ENCODE data around the gene SRSF8. TPM values are rescaled to one million over a fixed set of nuclear protein-coding genes. Genes with fewer than 3 reads are reported as not detected.

The SRSF8 gene
- total RNA-seq, 1 experiment from 2014 or later = 40.6 TPM

DNA sequence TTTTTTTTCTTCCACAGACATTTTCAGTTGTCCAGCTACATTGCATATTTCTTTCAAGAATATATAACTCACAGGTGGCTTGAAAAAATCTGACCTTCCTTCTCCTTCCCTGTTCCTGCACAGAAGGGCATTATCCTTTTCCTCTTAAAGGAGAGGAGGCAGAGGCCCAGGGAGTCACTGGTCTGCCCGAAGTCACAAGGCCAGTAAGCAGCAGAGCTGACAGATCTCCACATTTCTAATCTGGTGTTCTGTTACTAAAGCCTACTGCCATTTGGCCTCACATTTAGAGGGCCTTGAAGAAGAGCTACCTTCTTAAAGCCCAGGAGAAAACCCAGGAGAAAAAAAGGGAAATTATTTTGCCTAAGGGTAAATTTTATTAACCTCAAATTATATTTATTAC, 35.2 kb downstream of the SRSF8 start:
- ChIA-PET CTCF (no interaction called here), POLR2A (interaction anchor here (0.7 kb wide), 1 partner anchor 9 kb away, joined by 9 read pairs; no protein-coding TSS in a partner anchor)
- Histone ChIP-seq H3K4me3 (ENCODE audit: low read depth in 2 of 2, low read length in 2 of 2) (no peak overlapping the region), H3K36me3 (ENCODE audit: control insufficient read depth, insufficient read depth, low read length) (no peaks in the 10 kb centered on the region), H3K27me3 (ENCODE audit: control insufficient read depth, insufficient read depth, low read length) (no peaks in the 10 kb centered on the region), H3K27ac (ENCODE audit: low read length) (no peak overlapping the region), H3K4me1 (ENCODE audit: control insufficient read depth, insufficient read depth, low read length) (peaks cover 5% of the 10 kb centered on the region; the same call in 1 of the 2 replicates), H3K9me3 (ENCODE audit: control insufficient read depth, insufficient read depth, low read depth, low read length) (no peaks in the 10 kb centered on the region)
- DNase-seq (ENCODE audit: low read depth, low spot score) (no peak), ATAC-seq (no peak)
- BruUV-seq (replicated peaks) = no TSS peak
- no peak for TF ChIP-seq TCF7L2 (IDR thresholded peaks at IDR 0.05; ENCODE audit: low read depth, low read length)
- TF ChIP-seq SIN3A (IDR thresholded peaks at IDR 0.05; ENCODE audit: borderline replicate concordance, insufficient read depth, low read depth, low read length) = no peak
- TF ChIP-seq POLR2AphosphoS5 (IDR thresholded peaks at IDR 0.05; ENCODE audit: low read depth, low read length) = no peak
- TF ChIP-seq, protein P1, sequence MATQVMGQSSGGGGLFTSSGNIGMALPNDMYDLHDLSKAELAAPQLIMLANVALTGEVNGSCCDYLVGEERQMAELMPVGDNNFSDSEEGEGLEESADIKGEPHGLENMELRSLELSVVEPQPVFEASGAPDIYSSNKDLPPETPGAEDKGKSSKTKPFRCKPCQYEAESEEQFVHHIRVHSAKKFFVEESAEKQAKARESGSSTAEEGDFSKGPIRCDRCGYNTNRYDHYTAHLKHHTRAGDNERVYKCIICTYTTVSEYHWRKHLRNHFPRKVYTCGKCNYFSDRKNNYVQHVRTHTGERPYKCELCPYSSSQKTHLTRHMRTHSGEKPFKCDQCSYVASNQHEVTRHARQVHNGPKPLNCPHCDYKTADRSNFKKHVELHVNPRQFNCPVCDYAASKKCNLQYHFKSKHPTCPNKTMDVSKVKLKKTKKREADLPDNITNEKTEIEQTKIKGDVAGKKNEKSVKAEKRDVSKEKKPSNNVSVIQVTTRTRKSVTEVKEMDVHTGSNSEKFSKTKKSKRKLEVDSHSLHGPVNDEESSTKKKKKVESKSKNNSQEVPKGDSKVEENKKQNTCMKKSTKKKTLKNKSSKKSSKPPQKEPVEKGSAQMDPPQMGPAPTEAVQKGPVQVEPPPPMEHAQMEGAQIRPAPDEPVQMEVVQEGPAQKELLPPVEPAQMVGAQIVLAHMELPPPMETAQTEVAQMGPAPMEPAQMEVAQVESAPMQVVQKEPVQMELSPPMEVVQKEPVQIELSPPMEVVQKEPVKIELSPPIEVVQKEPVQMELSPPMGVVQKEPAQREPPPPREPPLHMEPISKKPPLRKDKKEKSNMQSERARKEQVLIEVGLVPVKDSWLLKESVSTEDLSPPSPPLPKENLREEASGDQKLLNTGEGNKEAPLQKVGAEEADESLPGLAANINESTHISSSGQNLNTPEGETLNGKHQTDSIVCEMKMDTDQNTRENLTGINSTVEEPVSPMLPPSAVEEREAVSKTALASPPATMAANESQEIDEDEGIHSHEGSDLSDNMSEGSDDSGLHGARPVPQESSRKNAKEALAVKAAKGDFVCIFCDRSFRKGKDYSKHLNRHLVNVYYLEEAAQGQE (IDR thresholded peaks at IDR 0.05; ENCODE audit: insufficient read depth in 1 of 2, low read depth in 2 of 2, low read length in 1 of 2) = no peak
- TF ChIP-seq, protein P2, sequence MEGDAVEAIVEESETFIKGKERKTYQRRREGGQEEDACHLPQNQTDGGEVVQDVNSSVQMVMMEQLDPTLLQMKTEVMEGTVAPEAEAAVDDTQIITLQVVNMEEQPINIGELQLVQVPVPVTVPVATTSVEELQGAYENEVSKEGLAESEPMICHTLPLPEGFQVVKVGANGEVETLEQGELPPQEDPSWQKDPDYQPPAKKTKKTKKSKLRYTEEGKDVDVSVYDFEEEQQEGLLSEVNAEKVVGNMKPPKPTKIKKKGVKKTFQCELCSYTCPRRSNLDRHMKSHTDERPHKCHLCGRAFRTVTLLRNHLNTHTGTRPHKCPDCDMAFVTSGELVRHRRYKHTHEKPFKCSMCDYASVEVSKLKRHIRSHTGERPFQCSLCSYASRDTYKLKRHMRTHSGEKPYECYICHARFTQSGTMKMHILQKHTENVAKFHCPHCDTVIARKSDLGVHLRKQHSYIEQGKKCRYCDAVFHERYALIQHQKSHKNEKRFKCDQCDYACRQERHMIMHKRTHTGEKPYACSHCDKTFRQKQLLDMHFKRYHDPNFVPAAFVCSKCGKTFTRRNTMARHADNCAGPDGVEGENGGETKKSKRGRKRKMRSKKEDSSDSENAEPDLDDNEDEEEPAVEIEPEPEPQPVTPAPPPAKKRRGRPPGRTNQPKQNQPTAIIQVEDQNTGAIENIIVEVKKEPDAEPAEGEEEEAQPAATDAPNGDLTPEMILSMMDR (IDR thresholded peaks at IDR 0.05) = no peak
- intact Hi-C loops (cut with micrococcal nuclease; ENCODE audit: unreplicated experiment) (no loop called here), in situ Hi-C loops (cut with HindIII; ENCODE audit: low pct_unique_long_range_greater_than_20kb, low sequenced_read_pairs) (no loop called here)

DNA sequence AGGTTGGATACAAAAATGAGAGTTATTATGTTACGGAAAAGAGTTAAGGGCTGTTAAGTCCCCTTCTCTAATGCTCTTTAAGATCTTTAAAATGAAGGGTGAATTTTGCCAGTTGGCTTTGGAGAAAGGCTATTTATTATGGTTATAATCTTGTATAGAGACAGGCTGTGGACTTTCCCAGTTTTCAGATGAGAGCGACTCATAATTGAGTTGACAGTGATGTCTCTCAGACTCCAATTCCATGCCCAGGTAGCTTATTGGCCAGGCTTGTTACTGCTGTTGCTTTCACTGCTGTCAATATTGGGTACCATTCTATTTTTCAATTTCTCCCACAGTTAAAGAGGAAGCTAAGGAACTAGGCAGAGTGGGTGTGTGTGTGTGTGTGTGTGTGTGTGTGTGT, 36.0 kb downstream of the SRSF8 start:
- intact Hi-C loops (cut with micrococcal nuclease; ENCODE audit: unreplicated experiment) = no loop called here
- H3K4me3 ChIP-seq (ENCODE audit: low read depth in 2 of 2, low read length in 2 of 2) = no peak overlapping the region
- in situ Hi-C loops (cut with HindIII; ENCODE audit: low pct_unique_long_range_greater_than_20kb, low sequenced_read_pairs) = no loop called here
- ChIA-PET CTCF (interaction anchor here (0.7 kb wide), 1 partner anchor 10 kb away, joined by 5 read pairs; no protein-coding TSS in a partner anchor), POLR2A (no interaction called here)
- no peaks in the 10 kb centered on the region for H3K9me3 ChIP-seq (ENCODE audit: control insufficient read depth, insufficient read depth, low read depth, low read length)
- H3K27me3 ChIP-seq (ENCODE audit: control insufficient read depth, insufficient read depth, low read length) = no peaks in the 10 kb centered on the region
- ATAC-seq = no peak; the same call in 1 of the 2 replicates
- no TSS peak for BruUV-seq (replicated peaks)
- peaks cover 5% of the 10 kb centered on the region; the same call in 1 of the 2 replicates for H3K4me1 ChIP-seq (ENCODE audit: control insufficient read depth, insufficient read depth, low read length)
- DNase-seq (ENCODE audit: low read depth, low spot score) = no peak
- TF ChIP-seq TCF7L2 (IDR thresholded peaks at IDR 0.05; ENCODE audit: low read depth, low read length) (no peak), SIN3A (IDR thresholded peaks at IDR 0.05; ENCODE audit: borderline replicate concordance, insufficient read depth, low read depth, low read length) (no peak), POLR2AphosphoS5 (IDR thresholded peaks at IDR 0.05; ENCODE audit: low read depth, low read length) (no peak)
- TF ChIP-seq, protein P2 (IDR thresholded peaks at IDR 0.05) = no peak
- TF ChIP-seq, protein P1 (IDR thresholded peaks at IDR 0.05; ENCODE audit: insufficient read depth in 1 of 2, low read depth in 2 of 2, low read length in 1 of 2) = no peak
- no peak overlapping the region for H3K27ac ChIP-seq (ENCODE audit: low read length)
- no peaks in the 10 kb centered on the region for H3K36me3 ChIP-seq (ENCODE audit: control insufficient read depth, insufficient read depth, low read length)
